ENCODE data around the gene SRPK1.
"Not testable (repeated sequence)": the region's sequence is repeated elsewhere in the genome, so short reads cannot be mapped to it uniquely, and the experiment has no call there.

The SRPK1 gene

DNA sequence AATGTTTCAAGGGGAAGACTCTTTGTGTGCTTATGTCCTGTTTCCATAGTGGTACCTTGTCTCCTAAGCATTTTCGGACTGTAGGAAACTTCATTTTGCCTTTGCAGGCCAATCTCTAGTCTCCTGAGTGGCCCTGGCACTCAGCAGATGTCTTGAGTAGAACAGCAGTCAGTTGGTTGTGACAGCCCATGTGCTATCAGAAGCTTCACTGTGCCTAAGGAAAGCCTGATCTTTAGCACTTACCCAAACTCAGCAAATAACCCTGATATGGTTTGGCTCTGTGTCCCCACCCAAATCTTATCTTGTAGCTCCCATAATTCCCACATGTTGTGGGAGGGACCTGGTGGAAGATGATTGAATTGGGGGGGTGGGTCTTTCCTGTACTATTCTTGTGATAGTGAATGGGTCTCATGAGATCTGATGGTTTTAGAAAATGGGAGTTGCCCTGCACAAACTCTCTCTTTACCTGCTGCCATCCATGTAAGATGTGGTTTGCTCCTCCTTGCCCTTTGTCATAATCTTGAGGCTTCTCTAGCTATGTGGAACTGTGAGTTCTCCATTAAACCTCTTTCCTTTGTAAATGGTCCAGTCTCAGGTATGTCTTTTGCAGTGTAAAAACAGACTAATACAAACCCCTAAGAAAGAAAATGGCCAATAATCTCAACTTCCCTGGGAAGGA is 15.9 kb upstream of the SRPK1 start:
- H3K27ac ChIP-seq, result no peak overlapping the region
- TF ChIP-seq, protein P1, sequence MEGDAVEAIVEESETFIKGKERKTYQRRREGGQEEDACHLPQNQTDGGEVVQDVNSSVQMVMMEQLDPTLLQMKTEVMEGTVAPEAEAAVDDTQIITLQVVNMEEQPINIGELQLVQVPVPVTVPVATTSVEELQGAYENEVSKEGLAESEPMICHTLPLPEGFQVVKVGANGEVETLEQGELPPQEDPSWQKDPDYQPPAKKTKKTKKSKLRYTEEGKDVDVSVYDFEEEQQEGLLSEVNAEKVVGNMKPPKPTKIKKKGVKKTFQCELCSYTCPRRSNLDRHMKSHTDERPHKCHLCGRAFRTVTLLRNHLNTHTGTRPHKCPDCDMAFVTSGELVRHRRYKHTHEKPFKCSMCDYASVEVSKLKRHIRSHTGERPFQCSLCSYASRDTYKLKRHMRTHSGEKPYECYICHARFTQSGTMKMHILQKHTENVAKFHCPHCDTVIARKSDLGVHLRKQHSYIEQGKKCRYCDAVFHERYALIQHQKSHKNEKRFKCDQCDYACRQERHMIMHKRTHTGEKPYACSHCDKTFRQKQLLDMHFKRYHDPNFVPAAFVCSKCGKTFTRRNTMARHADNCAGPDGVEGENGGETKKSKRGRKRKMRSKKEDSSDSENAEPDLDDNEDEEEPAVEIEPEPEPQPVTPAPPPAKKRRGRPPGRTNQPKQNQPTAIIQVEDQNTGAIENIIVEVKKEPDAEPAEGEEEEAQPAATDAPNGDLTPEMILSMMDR (conservative IDR thresholded peaks at IDR 0.05), result no peak

GRCh38 chr6:35935469-35935868 is 14.6 kb upstream of the SRPK1 start:
- H3K27ac ChIP-seq, result no peak overlapping the region
- TF ChIP-seq, protein P1 (conservative IDR thresholded peaks at IDR 0.05), result no peak

- H3K27ac ChIP-seq, result no peak overlapping the region
- TF ChIP-seq, protein P1 (conservative IDR thresholded peaks at IDR 0.05), result no peak
Measured at GRCh38 chr6:35933844-35934243, 12.9 kb upstream of the SRPK1 start.

- H3K27ac ChIP-seq, result not testable (repeated sequence)
Measured at GRCh38 chr6:35931873-35932272, 11.0 kb upstream of the SRPK1 start.

DNA sequence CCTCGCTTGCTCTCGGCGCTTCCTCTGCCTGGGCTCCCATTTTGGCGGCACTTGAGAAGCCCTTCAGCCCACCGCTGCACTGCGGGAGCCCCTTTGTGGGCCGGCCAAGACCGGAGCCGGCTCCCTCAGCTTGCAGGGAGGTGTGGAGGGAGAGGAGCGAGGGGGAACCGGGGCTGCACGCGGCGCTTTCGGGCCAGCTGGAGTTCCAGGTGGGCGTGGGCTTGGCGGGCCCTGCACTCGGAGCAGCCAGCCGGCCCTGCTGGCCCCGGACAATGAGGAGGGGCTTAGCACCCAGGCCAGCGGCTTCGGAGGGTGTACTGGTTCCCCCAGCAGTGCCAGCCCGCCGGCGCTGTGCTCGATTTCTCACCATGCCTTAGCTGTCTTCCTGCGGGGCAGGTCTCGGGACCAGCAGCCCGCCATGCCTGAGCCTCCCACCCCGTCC is 10.2 kb upstream of the SRPK1 start:
- H3K27ac ChIP-seq, result no peak overlapping the region
- TF ChIP-seq, protein P1 (conservative IDR thresholded peaks at IDR 0.05), result no peak

GRCh38 chr6:35929601-35930000 is 8.7 kb upstream of the SRPK1 start:
- H3K27ac ChIP-seq, result no peak overlapping the region
- TF ChIP-seq, protein P1 (conservative IDR thresholded peaks at IDR 0.05), result no peak

DNA sequence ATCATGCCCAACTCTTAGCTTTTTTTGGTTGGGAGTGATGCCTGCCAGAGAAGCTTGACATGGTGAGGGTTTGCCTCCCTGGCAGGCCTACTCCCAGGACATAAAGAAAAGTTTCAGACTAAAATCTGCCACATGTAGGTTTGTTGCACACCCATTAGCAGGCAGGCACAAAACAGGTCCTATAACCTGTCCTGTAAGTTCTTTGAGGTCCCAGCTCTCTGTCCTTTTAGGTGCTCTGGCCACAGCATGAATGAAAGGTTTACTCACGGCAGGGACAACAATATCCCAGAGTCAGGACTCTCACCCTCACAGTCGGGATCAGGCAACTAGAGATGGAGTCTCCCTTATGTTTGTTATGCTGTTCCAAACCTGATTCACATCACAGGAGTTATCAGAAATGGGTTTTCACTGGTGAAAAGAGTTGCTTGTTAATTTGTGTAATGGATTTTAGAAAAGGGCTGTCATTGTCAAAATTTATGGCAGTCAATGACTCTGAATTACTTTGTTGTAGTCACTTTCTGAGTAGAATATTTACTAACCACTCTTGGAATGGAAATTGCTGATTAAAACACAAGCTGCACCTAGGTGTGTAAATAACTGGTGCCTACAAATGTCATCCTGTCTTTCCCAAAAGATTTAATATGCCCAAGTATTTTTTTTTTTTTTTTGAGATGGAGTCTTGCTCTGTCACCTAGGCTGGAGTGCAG is 5.8 kb upstream of the SRPK1 start:
- H3K27ac ChIP-seq, result peak overlapping the region; percentile 37
- TF ChIP-seq, protein P1 (conservative IDR thresholded peaks at IDR 0.05), result no peak

- H3K27ac ChIP-seq, result peak overlapping the region; percentile 37; the same call in 1 of the 2 replicates
- TF ChIP-seq, protein P1 (conservative IDR thresholded peaks at IDR 0.05), result no peak
Measured at GRCh38 chr6:35925961-35926360, 5.1 kb upstream of the SRPK1 start.
